KMS-11 (cell line): ENCODE measurements around the gene PLA2G2E.
"Not testable (repeated sequence)": the region's sequence is repeated elsewhere in the genome, so short reads cannot be mapped to it uniquely, and the experiment has no call there.

ENCODE experiments used
- H2AFZ ChIP-seq: fragments of 200-600 bp; sonication (generic); 2 replicates; pipeline ENCODE4 v1.6.1; 2016; ENCODE audit warnings: antibody characterized with exemption, mixed run types, low read depth
- H3K27ac ChIP-seq: fragments of 200-600 bp; sonication (generic); 2 replicates; pipeline ENCODE4 v1.6.1; 2016; ENCODE audit warnings: mild to moderate bottlenecking, mixed run types
- H3K27me3 ChIP-seq: fragments of 200-600 bp; sonication (generic); 2 replicates; pipeline ENCODE4 v1.6.1; 2017; ENCODE audit warnings: mild to moderate bottlenecking, low read depth, mixed run types, moderate library complexity; ENCODE audit not compliant: insufficient read depth
- H3K36me3 ChIP-seq: fragments of 200-600 bp; sonication (generic); 2 replicates; pipeline ENCODE4 v1.6.1; 2017; ENCODE audit warnings: mild to moderate bottlenecking, mixed run types; ENCODE audit not compliant: insufficient read depth
- H3K4me1 ChIP-seq: fragments of 200-600 bp; sonication (generic); 2 replicates; pipeline ENCODE4 v1.6.1; 2016; ENCODE audit warnings: mild to moderate bottlenecking, low read depth, mixed run types; ENCODE audit not compliant: poor library complexity, severe bottlenecking
- H3K4me2 ChIP-seq: fragments of 200-600 bp; sonication (generic); 2 replicates; pipeline ENCODE4 v1.7.0; 2016; ENCODE audit warnings: mild to moderate bottlenecking, mixed run types
- H3K4me3 ChIP-seq: fragments of 200-600 bp; sonication (generic); IDR thresholded peaks from 2 replicates; pipeline ENCODE4 v1.6.1; 2017; ENCODE audit warnings: low read depth, low read length, mixed read lengths; ENCODE audit not compliant: insufficient read depth
- H3K79me2 ChIP-seq: fragments of 200-600 bp; sonication (generic); 2 replicates; pipeline ENCODE4 v1.6.1; 2016; ENCODE audit warnings: low read depth, mixed run types; ENCODE audit not compliant: insufficient read depth
- H3K9ac ChIP-seq: fragments of 200-600 bp; sonication (generic); 2 replicates; pipeline ENCODE4 v1.6.1; 2016; ENCODE audit warnings: mild to moderate bottlenecking, mixed run types
- H4K20me1 ChIP-seq: fragments of 200-600 bp; sonication (generic); 2 replicates; pipeline ENCODE4 v1.6.1; 2016; ENCODE audit warnings: mild to moderate bottlenecking, mixed run types; ENCODE audit not compliant: insufficient read depth
- TF ChIP-seq, protein P1 (sequence below): fragments of 200-600 bp; sonication (generic); conservative IDR thresholded peaks from 2 replicates; pipeline ENCODE4 v1.6.1; 2017; ENCODE audit warnings: low read depth, mild to moderate bottlenecking, antibody characterized with exemption, low read length, moderate library complexity, mixed read lengths

The PLA2G2E gene

DNA sequence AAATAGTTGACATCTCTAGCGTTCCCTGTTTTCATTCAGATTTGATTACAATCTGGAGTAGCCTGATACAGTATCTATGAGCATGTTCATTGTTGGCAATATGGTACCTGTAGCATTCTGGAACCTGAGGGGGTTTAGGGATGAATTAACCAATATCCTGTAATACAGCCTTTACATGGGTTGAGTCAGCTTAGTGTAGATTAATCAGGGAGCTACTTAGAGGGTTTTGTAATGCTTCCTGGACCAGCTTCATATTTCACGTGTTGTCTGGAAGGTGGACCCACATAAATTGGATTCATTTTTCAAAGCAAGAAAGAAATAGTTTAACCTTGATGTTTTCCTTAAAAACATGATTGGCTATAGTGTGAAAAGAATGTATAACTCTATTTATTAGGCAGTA, 37.6 kb downstream of the PLA2G2E start:
- TF ChIP-seq, protein P1, sequence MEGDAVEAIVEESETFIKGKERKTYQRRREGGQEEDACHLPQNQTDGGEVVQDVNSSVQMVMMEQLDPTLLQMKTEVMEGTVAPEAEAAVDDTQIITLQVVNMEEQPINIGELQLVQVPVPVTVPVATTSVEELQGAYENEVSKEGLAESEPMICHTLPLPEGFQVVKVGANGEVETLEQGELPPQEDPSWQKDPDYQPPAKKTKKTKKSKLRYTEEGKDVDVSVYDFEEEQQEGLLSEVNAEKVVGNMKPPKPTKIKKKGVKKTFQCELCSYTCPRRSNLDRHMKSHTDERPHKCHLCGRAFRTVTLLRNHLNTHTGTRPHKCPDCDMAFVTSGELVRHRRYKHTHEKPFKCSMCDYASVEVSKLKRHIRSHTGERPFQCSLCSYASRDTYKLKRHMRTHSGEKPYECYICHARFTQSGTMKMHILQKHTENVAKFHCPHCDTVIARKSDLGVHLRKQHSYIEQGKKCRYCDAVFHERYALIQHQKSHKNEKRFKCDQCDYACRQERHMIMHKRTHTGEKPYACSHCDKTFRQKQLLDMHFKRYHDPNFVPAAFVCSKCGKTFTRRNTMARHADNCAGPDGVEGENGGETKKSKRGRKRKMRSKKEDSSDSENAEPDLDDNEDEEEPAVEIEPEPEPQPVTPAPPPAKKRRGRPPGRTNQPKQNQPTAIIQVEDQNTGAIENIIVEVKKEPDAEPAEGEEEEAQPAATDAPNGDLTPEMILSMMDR, result no peak
- Histone ChIP-seq H3K27ac (no peak overlapping the region), H3K4me3 (no peak overlapping the region), H3K79me2 (peaks cover 53% of the 10 kb centered on the region; the same call in 1 of the 2 replicates), H3K36me3 (no peaks in the 10 kb centered on the region), H3K9ac (no peak overlapping the region), H3K27me3 (no peaks in the 10 kb centered on the region), H3K4me2 (no peak overlapping the region), H4K20me1 (no peaks in the 10 kb centered on the region), H3K4me1 (peaks cover 11% of the 10 kb centered on the region), H2AFZ (no peak overlapping the region)

DNA sequence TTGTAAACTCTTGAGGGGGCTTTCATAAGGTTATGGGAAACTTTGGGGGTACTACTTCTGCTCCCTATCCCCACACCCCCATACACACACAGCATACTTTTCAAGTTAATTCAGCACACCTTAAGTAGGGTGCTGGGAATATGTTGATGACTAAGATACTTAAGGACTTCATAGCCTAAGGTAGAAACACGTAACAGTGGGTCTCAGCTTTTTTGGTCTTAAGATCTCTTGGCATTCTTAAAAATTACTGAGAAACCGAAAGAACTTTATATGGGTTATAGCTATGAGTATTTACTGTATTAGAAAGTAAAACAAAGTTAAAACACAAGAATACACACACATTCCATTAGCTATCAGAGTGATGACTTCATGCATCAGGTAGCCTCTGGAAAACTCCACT, 39.1 kb downstream of the PLA2G2E start:
- Histone ChIP-seq H3K79me2 (peaks cover 51% of the 10 kb centered on the region; the same call in 1 of the 2 replicates), H4K20me1 (no peaks in the 10 kb centered on the region), H3K9ac (no peak overlapping the region), H3K4me2 (no peak overlapping the region), H3K4me1 (peaks cover 11% of the 10 kb centered on the region), H3K36me3 (no peaks in the 10 kb centered on the region), H3K27me3 (no peaks in the 10 kb centered on the region), H3K4me3 (no peak overlapping the region), H3K27ac (no peak overlapping the region), H2AFZ (no peak overlapping the region)
- TF ChIP-seq, protein P1, result no peak

DNA sequence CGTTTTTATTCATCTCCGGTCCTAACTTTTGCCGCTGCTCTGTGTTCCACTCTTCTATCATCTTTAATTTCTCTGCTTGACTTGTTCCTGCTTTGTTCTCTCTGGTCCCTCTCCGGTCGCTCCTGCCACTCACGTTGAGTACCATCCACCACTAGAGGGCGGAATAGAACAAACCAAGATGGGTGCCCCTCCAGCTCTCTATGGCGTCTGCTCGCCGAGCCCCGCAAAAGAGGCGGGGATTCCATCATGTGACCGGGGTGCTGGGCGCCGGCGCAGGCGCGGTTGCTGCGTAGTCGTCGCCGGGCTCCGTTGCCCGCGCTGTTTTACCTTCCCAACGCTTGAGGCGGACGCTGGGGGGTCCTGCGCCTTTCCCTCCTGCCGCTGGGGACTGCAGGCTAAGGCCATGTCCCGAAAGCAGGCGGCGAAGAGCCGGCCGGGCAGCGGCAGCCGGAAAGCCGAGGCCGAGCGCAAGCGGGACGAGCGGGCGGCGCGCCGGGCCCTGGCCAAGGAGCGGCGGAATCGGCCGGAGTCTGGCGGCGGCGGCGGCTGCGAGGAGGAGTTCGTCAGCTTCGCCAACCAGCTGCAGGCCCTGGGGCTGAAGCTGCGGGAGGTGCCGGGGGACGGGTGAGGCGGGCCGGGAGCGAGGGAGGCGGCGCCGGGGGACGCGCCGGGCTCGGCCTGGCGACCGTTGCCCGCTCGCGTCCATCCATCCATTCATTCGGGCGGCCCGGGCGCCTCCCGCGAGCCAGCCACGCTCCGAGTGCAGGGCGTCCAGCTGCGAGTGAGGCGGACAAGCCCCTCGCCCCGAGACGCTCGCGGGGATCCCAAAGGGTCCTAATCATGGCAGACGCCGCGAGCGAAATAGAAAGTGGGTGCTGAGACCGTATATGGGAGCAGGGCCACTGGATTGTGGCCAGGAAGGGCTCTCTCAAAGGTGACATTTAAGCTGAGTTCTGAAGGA, 41.0 kb downstream of the PLA2G2E start, which contains the start of gene OTUD3:
OTUD3 (plus strand) TSS at position 285 of the 961 bp plus-strand sequence; CDS start at position 404, 119 bp downstream.
- TF ChIP-seq, protein P1, result peak; percentile 88
- peak within 1 kb of the TSS; percentile 89 for H3K4me3 ChIP-seq
- peak within 1 kb of the TSS; percentile 96 for H3K4me2 ChIP-seq
- H3K4me1 ChIP-seq, result peaks cover 11% of the 10 kb centered on the region
- no peaks in the 10 kb centered on the region for H3K27me3 ChIP-seq
- peak within 1 kb of the TSS; percentile 44 for H2AFZ ChIP-seq
- peaks cover 38% of the 10 kb centered on the region; the same call in 1 of the 2 replicates for H3K79me2 ChIP-seq
- H3K27ac ChIP-seq, result peak within 1 kb of the TSS; percentile 45; the same call in 1 of the 2 replicates
- no peaks in the 10 kb centered on the region for H4K20me1 ChIP-seq
- peak within 1 kb of the TSS; percentile 65 for H3K9ac ChIP-seq
- H3K36me3 ChIP-seq, result no peaks in the 10 kb centered on the region

DNA sequence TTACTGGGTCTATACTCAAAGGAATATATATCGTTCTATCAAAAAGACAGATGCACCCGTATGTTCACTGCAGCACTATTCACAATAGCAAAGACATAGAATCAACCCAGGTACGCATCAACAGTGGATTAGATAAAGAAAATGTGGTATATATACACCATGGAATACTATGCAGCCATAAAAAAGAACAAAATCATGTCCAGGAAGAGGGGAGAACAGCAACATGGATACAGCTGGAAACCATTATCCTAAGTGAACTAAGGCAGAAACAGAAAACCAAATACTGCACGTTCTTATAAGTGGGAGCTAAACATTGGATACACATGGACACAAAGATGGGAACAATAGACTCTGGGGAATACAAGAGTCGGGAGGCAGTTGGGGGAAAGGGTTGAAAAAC, 42.6 kb downstream of the PLA2G2E start:
- H3K27ac ChIP-seq, H3K4me2 ChIP-seq, H2AFZ ChIP-seq, H4K20me1 ChIP-seq, H3K27me3 ChIP-seq, H3K4me1 ChIP-seq, H3K4me3 ChIP-seq, H3K9ac ChIP-seq, H3K36me3 ChIP-seq: not testable (repeated sequence)
- peaks cover 30% of the 10 kb centered on the region; the same call in 1 of the 2 replicates for H3K79me2 ChIP-seq

DNA sequence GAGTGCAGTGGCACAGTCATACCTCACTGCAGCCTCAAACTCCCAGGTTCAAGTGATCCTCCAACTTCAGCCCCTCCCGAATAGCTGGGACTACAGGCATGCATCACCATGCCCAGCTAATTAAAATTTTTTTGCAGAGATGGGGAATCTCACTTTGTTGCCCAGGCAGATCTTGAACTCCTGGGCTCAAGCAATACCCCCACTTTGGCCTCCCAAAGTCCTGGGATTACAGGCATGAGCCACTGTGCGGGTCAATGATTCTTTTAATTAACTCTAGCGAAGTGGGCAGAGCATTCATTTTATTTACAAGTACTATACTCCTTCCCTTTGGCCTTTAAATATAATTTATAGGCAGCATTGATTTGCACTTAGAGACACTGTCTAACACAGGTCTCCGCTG, 43.8 kb downstream of the PLA2G2E start:
- Histone ChIP-seq H4K20me1 (no peaks in the 10 kb centered on the region), H2AFZ (no peak overlapping the region), H3K9ac (no peak overlapping the region), H3K36me3 (no peaks in the 10 kb centered on the region), H3K4me1 (peaks cover 8% of the 10 kb centered on the region), H3K4me2 (no peak overlapping the region), H3K27ac (no peak overlapping the region), H3K79me2 (peaks cover 19% of the 10 kb centered on the region; the same call in 1 of the 2 replicates), H3K4me3 (no peak overlapping the region), H3K27me3 (no peaks in the 10 kb centered on the region)
- TF ChIP-seq, protein P1, result no peak
